ENCODE results near the gene MACROD2.
"Not testable (repeated sequence)": the region's sequence is repeated elsewhere in the genome, so short reads cannot be mapped to it uniquely, and the experiment has no call there.

The MACROD2 gene

DNA sequence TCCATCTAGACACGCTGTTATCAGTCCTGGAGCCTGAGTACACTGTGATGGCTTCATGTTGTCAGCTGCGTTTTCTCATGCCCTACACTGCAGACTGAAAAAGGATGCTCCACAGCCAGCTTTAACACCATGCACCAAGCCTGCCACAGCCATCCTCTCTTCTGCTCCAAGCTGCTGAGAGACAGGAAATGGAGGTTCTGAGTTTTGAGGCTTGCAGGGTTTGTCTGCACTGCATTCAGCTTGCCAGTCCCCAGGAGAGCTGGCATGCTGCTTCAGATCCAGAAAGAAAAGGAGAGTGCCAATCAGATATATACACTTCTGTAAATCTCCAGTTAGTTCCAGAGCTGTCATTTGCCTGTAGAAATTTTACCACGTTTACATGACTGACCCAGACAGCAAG, 892.8 kb downstream of the MACROD2 start:
- DNase-seq, result no peak

DNA sequence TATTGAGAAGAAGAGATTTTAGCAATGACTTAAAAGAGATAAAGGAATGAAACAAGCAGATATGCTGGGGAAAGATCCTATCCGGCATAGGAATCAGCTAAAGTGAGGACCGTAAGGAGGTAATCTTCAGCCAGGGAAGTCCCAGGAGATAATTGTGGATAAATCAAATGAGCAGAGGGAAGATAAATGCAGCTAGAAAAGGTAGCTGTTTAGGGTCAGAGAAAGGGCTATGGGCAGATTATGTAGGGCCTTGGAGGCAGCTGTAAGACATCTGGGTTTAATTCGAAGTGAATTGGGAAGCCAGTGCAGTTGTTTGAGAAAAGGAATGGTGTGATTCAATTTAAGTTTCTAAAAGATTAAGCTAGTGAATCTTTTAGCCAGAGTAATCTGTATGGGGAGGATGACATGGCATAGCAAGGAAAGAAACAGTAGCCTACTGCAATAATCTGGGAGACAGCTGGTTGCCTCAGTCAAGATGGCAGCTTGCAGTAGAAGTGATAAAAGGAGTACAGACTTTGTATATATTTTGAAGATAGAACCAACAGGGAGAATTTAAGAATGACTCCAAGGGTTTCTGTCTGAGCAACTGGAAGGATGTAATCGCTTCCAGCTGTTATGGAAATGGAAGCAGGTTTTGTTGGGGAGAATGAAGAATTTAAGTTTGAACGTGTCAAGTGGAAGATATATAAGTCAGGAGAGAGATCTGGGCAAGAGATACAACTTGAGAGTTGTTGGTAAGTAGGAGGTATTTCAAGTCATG, 894.4 kb downstream of the MACROD2 start:
- DNase-seq, result no peak

DNA sequence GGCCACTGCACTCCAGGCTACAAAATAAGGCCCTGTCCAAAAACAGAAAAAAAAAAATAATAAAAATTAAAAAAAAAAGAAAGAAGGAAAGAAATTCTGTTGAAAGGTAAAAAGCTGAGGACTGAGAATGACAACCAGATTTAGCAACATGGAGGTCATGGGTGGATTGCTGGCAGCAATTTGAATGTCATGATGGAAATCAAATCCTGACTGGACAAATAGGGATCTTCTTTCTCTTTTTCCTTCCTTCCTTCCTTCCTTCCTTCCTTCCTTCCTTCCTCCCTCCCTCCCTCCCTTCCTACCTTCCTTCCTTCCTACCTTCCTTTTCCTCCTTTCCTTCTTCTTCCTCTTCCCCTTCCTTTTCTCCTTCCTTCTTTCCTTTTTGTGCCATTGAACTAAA, 895.4 kb downstream of the MACROD2 start:
- DNase-seq, result no peak

DNA sequence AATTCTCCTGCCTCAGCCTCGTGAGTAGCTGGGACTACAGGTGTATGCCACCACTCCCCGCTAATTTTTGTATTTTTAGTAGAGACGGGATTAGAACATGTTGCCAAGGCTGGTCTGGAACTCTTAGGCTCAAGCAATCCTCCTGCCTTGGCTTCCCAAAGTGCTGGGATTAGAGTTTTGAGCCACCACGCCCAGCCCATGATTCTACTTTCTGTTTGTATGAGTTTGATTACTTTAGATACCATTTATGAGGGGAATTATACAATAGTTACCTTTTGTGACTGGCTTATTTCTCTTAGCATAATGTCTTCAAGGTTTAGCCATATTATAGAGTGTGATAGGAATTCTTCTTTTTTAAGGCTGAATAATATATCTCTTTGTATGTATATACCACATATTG, 897.5 kb downstream of the MACROD2 start:
- no peak for DNase-seq

DNA sequence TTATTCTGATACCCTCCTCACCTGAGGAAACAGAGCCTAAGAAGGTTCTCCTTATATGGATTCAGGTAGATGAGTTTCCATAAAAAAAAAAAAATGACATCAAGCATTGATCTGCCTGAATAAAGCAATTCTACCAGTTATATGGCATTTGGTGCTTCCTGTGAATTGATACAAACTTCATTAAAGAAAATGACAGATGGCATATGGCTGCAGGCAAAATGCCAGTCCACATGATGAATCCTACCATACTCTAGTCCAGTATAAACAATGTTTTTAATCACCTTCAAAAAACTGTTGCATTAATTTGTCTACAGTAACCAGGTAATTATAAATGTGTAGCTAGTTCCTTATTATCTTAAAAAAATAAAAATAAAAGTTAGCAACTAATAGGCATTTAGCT, 901.3 kb downstream of the MACROD2 start:
- DNase-seq, result no peak

DNA sequence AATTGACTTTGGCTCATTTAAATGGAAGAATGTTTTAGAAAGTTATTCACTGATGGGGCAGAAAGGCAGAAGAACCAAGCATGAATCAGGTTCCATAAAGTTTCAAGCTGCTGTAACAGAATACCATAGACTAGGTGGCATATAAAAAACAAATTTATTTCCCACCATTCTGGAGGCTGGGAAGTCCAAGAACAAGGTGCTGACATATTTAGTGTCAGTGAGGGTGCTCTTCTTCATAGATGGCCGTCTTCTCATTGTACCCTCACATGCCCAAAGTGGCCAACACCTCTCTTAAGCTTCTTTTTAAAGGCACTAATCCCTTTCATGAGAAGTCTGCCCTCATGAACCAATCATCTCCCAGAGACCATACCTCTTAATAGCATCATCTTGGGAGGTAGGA, 902.3 kb downstream of the MACROD2 start:
- no peak for DNase-seq

DNA sequence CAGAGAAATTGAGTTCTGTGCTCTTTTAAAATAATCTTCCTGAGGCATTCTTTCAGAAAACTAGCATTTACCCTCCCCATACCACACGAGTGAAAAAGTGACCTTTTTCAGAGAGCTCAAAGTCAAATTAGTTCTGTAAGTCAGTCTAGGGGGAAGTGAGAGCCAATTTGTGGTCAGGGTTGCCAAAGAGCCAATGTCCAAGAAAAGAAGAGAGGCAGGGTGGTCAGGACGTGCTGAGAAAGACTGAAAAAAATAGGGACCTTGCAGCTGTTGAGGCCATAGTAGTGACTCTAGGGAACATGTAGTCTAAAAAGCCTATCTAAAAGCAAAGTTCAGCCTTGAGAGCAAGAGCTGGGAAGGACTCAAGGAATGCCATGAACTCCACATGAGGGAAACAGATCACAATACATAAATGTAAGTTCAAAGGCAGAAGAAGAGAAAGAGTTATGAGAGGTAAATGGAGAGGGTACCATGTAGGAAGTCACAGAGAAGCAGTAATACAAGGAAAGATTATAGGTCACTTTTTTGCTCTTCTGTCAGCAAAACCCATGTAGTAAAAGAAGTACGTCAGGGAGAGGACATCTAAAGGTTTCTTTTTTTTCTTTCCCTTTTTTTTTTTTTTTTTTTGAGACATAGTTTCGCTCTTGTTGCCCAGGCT, 907.2 kb downstream of the MACROD2 start:
- DNase-seq, result no peak

DNA sequence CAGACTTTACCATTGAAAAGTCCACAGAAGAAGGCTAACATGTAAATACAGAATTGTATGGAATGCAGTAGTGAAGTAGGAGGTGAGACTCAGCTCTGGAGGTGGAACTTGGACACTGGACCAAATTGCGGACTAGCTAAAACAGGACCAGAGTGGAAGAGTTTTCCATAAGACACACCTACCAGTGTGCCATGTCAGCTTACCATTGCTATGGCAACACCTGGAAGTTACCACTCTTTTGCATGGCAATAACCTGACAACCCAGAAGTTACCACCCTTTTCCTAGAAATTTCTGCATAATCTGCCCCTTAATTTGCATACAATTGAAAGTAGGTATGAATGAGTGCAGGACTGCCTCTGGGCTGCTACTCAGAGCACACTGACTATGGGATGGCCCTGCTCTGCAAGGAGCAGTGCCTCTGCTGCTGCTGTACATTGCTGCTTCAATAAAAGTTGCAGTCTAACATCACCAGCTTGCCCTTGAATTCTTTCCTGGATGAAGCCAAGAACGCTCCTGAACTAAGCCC, 911.7 kb downstream of the MACROD2 start:
- DNase-seq, result no peak

DNA sequence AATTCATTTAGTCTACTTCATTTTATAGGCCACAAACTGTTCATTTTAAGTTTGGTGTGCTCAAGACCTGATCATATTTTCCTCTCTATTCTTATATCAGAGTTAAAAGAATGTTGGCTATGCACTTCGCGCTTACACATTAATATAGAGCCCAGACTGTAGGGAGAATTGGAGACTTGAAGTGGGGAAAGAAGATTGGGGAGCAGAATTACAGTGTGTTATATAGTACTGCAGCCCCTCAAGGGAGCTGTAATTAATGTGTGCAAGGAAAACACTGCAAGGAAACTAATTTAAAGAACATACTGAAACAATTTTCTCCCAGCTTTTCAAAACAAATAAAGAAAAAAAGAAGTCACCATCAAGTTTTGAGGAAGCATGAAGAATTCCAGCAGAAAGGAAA, 914.8 kb downstream of the MACROD2 start:
- no peak for DNase-seq

DNA sequence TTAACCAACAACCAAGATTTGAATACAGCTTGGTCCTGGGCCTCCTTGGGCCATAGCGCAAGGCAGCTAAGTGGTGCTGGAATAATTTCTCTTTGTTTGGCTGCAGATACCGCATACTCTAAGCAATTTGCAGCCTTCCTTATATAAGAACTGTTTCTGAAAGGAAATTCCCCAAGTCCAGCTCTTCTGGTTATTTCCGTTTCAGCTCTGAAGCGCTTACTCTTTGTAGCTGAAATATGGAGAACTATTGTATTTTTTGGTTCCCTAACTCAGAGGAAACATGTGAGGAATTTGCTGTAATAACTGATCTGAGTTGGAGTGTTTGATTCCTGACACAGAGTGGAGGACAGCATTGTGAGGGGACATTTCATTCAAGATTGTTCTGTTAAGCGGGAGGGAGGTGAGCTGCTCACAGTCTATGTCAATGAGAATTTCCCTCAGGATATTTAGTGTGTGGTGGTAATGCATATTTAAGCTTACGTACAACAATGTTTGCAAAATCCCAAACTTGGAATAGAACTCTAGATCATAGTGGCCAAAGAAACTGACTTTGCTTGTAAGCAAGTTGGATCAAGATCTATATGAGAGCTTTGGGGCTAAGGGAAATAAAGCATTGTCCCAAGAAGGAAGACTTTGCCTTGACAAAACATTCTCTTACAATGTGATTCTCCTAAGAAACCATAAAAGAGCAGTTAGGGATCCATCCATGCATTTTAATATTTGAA, 918.7 kb downstream of the MACROD2 start:
- DNase-seq, result no peak

DNA sequence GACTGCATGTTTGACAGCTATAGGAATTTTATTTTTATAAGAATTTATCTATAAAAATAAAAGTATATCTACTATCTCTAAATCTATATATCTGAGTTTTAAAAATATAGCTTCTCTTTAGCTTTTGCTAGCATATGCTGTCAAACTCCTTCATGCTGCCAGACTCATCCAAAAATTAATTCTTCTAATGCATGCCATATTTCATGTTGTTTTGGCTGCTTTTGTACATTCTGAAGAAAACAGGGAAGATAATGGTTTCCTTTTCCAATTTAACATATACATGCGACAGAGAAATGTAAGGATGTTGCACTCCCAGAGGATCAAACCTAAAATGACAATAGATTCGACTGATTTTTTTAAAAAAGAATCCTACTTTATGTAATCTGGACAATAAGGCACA, 919.3 kb downstream of the MACROD2 start:
- no peak for DNase-seq

DNA sequence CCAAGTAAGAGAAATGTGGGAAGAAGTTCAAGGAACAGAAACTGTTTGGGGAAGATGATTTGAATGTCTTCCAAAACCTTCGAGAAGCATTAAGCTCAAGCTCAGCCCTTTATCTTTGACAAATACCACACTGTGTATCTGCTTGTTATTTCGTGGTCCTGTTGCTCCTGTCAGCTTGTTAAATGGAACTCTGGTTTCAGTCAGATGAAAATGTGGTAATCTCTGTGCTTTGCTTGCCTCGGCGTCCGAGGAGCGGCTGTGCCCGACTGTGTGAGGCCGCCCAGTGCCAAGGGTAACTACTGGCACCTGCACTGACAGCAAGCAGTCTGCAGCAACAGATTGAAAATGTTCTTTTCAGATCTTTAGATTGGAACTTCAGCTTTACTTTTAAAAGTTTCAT, 920.0 kb downstream of the MACROD2 start:
- no peak for DNase-seq

DNA sequence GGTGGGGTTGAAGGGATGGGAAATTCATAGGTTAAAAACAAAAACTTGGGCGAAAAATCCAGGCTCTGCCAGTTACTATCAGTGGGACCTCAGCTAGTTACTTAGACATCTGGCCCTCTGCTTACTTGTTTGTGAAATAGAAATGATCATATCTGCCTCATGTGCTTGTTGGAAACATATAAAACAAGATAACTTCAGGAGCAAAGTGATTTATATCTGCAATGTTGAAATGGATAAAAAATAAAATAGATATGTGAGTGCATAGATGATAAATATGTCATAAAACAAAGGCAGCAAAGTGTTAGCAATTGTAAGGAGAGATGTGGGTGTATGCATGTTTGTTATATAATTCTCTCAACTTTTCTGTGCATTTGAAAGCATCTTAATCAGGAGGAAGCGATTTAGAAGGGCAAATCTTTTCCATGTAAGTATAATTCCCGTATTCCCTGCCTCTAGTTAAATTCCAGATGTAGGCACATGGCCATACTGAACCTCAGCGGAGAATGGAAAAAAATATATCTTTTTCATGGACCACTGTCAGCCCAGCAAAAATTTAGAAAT, 921.1 kb downstream of the MACROD2 start:
- no peak for DNase-seq

DNA sequence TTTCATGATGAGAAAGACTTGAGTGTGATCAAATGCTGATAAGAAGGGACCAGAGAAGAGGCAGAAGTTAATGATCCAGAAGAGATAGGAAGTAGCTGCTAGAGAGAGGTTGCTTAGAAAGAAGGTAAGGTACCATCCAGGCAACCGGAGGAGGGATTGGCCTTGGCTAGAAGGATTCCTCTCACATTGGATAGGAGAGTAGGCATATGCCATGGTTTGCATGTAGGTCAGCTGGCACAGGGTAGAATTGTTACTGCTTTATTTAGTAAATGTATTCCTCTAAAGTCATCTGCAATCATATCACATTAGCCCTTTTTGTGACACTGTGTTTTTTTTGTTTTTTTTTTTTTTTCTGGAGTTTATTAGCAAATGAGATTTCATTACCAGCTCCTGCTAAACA, 923.0 kb downstream of the MACROD2 start:
- no peak for DNase-seq

DNA sequence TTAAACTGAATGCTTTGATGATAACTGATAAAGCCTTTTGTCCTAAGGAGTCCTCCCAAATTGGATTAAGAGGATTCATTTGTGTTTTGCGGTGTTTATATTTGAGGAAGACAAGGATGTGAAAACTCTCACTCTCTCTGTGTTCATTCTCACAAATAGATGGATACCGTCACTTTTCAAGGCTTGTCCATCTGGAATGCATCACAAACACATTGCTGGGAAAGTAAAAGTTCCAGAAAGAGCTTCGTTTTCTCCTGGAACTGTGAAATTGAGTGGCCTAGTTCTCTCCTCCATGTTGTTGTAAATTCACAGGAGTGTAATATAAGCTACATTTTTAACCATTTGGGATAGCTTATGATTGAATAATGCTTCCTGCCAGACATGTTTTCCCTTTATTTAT, 923.7 kb downstream of the MACROD2 start:
- DNase-seq, result no peak

DNA sequence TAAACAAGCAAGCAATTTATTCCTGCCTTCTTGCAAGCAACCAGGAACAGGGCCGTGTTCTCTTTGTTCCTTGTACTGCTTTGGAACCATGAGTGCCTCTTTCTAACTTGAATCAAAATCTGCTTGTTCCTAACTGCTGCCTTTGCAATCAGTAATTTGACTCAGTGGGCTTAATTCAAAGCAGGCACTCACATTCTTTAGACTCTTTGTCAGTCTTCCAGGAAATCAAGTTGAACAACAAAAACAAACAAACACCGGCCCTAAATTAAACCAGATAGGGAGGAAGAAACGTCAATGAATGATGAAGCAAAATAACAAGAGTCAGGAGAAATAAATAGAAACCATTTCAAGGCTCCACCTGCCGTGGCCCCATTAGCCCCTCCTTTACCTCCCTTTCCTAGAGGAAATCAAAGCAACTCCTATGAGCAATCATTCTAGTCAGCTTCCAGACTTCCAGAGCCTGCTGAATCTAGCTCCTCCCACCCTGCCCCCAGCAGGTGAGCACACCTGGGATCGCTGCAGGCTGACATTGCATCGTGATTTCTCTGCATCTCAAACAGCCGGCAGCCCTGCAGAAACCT, 924.3 kb downstream of the MACROD2 start:
- no peak for DNase-seq

DNA sequence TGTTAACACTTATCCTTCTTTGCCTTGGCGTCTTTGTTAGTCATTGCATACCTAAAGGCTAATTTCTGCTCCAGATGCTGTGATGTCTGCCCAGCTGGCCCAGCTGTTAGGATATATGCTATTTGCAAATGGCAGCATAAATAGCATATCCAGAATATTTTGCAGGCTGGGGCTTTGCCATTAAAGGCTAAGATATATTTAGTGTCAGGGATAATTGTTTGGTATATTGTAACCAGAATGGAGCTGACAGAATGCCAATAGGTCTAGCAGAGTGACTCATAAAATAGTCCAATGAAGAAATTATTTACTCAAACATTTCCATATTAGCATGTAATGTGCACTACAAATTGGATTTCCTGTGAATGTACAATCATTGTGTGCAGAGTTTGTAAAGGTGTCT, 926.2 kb downstream of the MACROD2 start:
- no peak for DNase-seq

DNA sequence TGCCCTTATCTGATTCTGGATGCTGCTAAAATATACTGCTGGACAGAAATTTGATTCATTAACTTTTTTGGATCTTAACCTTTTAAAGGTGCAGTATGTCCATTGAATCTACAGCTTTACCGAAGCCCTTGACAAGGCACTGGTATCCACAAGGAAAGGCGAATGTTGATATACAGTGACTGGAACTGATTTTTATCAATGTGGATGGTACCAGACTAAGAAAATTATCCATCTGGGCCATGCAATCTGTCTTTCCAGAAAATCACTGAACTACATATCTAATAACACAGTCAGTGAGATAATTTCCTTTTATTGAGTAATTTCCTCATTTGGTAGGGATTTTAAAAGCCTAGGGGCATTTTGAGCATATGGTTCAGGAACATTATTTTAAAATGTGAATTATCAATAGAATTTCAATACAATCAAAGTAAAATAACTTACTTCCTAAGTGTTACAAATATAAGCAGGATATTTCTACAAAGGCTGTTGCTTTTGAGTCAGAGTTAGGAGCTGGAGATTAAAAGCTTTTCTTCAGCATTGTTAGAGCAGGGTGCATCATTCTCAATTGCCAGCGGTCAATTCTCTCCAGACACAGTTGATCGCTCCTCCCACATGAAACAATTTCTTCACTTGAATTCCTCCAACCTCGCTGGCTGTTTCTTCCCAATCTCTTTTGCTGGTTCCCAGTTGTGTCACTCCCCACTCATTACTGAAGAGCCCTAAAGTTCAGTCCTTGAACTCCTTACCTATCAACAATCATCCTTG, 927.4 kb downstream of the MACROD2 start:
- no peak for DNase-seq

DNA sequence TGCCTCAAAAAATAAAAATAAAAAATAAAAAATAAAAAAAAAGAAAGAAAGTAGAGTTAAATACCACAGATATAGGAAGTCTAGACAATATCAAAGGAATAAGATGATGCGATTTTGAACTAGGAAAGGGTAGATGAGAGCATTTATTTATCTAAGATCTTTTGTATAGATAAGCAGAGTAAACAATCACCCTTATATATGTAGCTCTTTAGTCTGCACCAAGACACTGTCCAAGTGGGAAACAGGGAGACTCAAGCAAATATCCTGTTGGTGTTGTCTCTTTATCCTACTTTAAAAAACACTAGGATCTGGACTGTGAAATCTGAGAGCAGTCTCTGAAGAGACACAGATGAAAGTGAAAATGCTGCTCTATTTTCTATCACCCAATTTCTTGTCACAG, 929.1 kb downstream of the MACROD2 start:
- DNase-seq, result no peak

DNA sequence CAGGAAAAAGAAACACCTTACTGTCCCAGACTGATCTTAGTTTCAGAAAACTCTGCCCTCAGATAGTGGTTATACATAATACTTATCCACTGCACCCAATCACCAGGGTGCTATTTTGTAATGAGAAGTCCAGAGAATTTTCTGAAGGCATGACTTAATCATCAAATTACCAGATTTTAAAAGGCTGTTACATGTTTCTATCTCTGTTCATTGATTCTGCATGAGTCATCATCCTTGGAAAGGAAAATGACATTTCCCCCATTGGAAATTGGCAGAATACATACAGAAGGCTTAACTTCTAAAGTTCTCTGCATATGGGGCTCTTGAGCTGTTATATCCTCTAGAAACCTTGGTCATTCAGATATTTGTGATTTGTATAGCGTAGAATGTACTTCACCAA, 930.0 kb downstream of the MACROD2 start:
- DNase-seq, result no peak

DNA sequence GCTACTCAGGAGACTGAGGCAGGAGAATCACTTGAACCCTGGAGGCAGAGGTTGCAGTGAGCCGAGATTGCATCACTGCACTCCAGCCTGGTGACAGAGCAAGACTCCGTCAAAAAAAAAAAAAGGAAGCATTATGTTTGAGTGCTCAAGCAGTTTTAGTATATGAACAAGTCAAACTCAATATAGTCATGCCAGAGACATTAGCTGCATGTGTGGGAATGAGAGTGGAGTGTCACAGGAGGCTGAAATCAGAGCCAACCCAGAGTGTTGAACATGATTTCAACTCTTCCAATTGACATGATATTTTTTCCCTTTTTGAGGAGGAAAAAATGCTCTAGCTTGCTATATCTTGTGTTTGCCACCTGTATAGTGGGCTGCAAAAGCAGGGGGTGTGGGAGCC, 931.1 kb downstream of the MACROD2 start:
- not testable (repeated sequence) for DNase-seq

DNA sequence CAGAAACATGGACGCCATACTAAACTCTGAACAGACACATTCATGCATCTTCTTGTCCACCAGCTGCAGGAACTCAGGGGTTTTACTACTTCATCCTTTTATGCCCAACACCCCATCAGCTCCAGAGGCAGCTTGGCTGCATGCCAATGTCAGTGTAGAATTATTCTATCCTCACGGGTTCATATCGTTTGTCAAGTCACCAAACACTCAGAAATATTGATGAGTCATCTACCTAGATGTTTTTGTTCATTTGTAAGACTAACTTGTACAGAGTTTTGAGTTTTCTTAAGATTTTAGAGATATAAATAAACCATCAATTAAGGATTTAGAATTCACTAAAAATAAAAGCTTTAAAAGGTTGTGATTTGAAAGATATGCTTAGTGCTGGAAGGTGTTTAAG, 932.8 kb downstream of the MACROD2 start:
- no peak for DNase-seq
